Stimulated activated CD4-positive, alpha-beta T cell treated with anti-CD3 and anti-CD28 coated beads, Interleukin-4, amount 100 ng/mL, for 1 hour (primary cell): Measurements from ENCODE around the gene MMP28.

ENCODE experiments used
- DNase-seq: peaks from one replicate; pipeline ENCODE4 v3.0.0-alpha.2; 2020

MMP28 gene

GRCh38 chr17:35797918-35798317, 2.5 kb upstream of the MMP28 start:
- DNase-seq = no peak

- DNase-seq = no peak
Observed at GRCh38 chr17:35797370-35797769, 1.9 kb upstream of the MMP28 start.

- no peak for DNase-seq
Observed at GRCh38 chr17:35796942-35797341, 1.5 kb upstream of the MMP28 start.

GRCh38 chr17:35795871-35796265, 427 bp upstream of the MMP28 start:
- no peak for DNase-seq

GRCh38 chr17:35793257-35793656, 2.2 kb downstream of the MMP28 start:
- no peak for DNase-seq

- DNase-seq = no peak
Observed at GRCh38 chr17:35791681-35792350, 3.6 kb downstream of the MMP28 start.

GRCh38 chr17:35790841-35791240, 4.6 kb downstream of the MMP28 start:
- no peak for DNase-seq

- DNase-seq = no peak
Observed at GRCh38 chr17:35788477-35789368, 6.7 kb downstream of the MMP28 start.

GRCh38 chr17:35786941-35787432, 8.5 kb downstream of the MMP28 start:
- no peak for DNase-seq

GRCh38 chr17:35784895-35785294, 10.5 kb downstream of the MMP28 start:
- no peak for DNase-seq

- no peak for DNase-seq
Observed at GRCh38 chr17:35780950-35781349, 14.5 kb downstream of the MMP28 start.

GRCh38 chr17:35778641-35779196, 16.7 kb downstream of the MMP28 start:
- no peak for DNase-seq

GRCh38 chr17:35775583-35775982, 19.9 kb downstream of the MMP28 start:
- DNase-seq = no peak

GRCh38 chr17:35775039-35775438, 20.4 kb downstream of the MMP28 start:
- no peak for DNase-seq

GRCh38 chr17:35774499-35774898, 20.9 kb downstream of the MMP28 start:
- no peak for DNase-seq

GRCh38 chr17:35773679-35774425, 21.6 kb downstream of the MMP28 start:
- no peak for DNase-seq

GRCh38 chr17:35773129-35773528, 22.3 kb downstream of the MMP28 start:
- no peak for DNase-seq

- DNase-seq = no peak
Observed at GRCh38 chr17:35769895-35770486, 25.4 kb downstream of the MMP28 start.

GRCh38 chr17:35768797-35769196, 26.6 kb downstream of the MMP28 start:
- DNase-seq = no peak

- DNase-seq = peak; percentile 32
Observed at GRCh38 chr17:35766903-35767510, 28.4 kb downstream of the MMP28 start.

GRCh38 chr17:35766489-35766877, 29.0 kb downstream of the MMP28 start:
- DNase-seq = no peak
